Panc1 (cell line): ENCODE data around the gene REXO4. TPM values are rescaled to one million over a fixed set of nuclear protein-coding genes. Genes with fewer than 3 reads are reported as not detected.
A peak's percentile ranks its signal among the peaks of the same experiment; 100 is the strongest.

ENCODE experiments used
- ATAC-seq: fragments of 200-7000 bp; cut with Tn5 transposase; 2 replicates; pipeline ENCODE4 v1.9.1; 2020; ENCODE audit warnings: mild to moderate bottlenecking, moderate library complexity
- BruUV-seq: library from RNA; stranded (reverse); fragments of 400-500 nt; replicated peaks from 2 replicates; lab custom pipeline; 2021; lab: Mats Ljungman, UMichigan
- CTCF ChIA-PET: fragments of 300-600 bp; sonication (Branson Sonifier 250); formaldehyde crosslinking; loops from one replicate; lab custom pipeline; 2022; ENCODE audit warnings: antibody characterized with exemption; lab: Charles Lee
- POLR2A ChIA-PET: fragments of 300-600 bp; sonication (Branson Sonifier 250); formaldehyde crosslinking; loops from one replicate; lab custom pipeline; 2022; ENCODE audit warnings: antibody characterized with exemption; lab: Charles Lee
- DNase-seq: peaks from one replicate; pipeline ENCODE4 v3.0.0-alpha.2; 2010; ENCODE audit warnings: low read depth, low spot score
- H3K27ac ChIP-seq: 2 replicates; pipeline ENCODE4 v1.5.1; 2011; ENCODE audit warnings: mild to moderate bottlenecking, low read length, inconsistent platforms
- H3K27me3 ChIP-seq: fragments of 200-500 bp; sonication (Bioruptor generic); 2 replicates; pipeline ENCODE4 v1.6.0; 2014; ENCODE audit warnings: low read length, inconsistent platforms; ENCODE audit not compliant: control insufficient read depth, insufficient read depth
- H3K36me3 ChIP-seq: fragments of 200-500 bp; sonication (Bioruptor generic); 2 replicates; pipeline ENCODE4 v1.5.1; 2014; ENCODE audit warnings: inconsistent platforms, mild to moderate bottlenecking, low read length, moderate library complexity; ENCODE audit not compliant: control insufficient read depth, insufficient read depth
- H3K4me1 ChIP-seq: 2 replicates; pipeline ENCODE4 v1.5.1; 2011; ENCODE audit warnings: inconsistent platforms, mild to moderate bottlenecking, low read length, moderate library complexity; ENCODE audit not compliant: control insufficient read depth, insufficient read depth
- H3K4me3 ChIP-seq, 2 experiments: 2 replicates each; pipeline ENCODE4 v1.5.1; 2011 to 2012; ENCODE audit warnings: low read depth in 2 of 2, low read length in 2 of 2, mild to moderate bottlenecking in 2 of 2, inconsistent platforms in 1 of 2, moderate library complexity in 1 of 2
- H3K9me3 ChIP-seq: fragments of 200-500 bp; sonication (Bioruptor generic); 2 replicates; pipeline ENCODE4 v1.5.1; 2014; ENCODE audit warnings: low read depth, mild to moderate bottlenecking, inconsistent platforms, low read length, moderate library complexity; ENCODE audit not compliant: control insufficient read depth, insufficient read depth
- POLR2AphosphoS5 ChIP-seq: IDR thresholded peaks from 2 replicates; pipeline ENCODE4 v1.6.1; 2012; ENCODE audit warnings: mild to moderate bottlenecking, low read depth, low read length, moderate library complexity
- SIN3A ChIP-seq: IDR thresholded peaks from 2 replicates; pipeline ENCODE4 v1.6.1; 2012; ENCODE audit warnings: low read depth, mild to moderate bottlenecking, low read length, moderate library complexity, borderline replicate concordance; ENCODE audit not compliant: insufficient read depth
- TCF7L2 ChIP-seq: IDR thresholded peaks from 2 replicates; pipeline ENCODE4 v1.6.1; 2011; ENCODE audit warnings: mild to moderate bottlenecking, low read depth, low read length, inconsistent platforms
- in situ Hi-C: cut with HindIII; loops from 2 replicates; pipeline ENCODE4 v1.10.0; 2016; ENCODE audit warnings: low sequenced_read_pairs, low pct_unique_long_range_greater_than_20kb
- intact Hi-C: fragments of 100-400 bp; cut with micrococcal nuclease; formaldehyde crosslinking; loops from one replicate; pipeline ENCODE4 v1.10.0; 2022; ENCODE audit not compliant: unreplicated experiment
- total RNA-seq: library from RNA; stranded (reverse); gene quantifications from one replicate; pipeline ENCODE4 v1.2.1, GENCODE V29; 2021; ENCODE audit not compliant: unreplicated experiment
- TF ChIP-seq, protein P1 (sequence below), 2 experiments: IDR thresholded peaks; 2 replicates each; pipeline ENCODE4 v1.6.1; 2011 to 2012; ENCODE audit warnings: low read depth in 2 of 2, control low read depth in 1 of 2, low read length in 1 of 2, mild to moderate bottlenecking in 1 of 2, moderate library complexity in 1 of 2; ENCODE audit not compliant: insufficient read depth in 1 of 2
- TF ChIP-seq, protein P2 (sequence below): fragments of 450-650 bp; IDR thresholded peaks from 2 replicates; pipeline ENCODE4 v1.5.1; 2017; ENCODE audit warnings: mild to moderate bottlenecking

Gene REXO4
- total RNA-seq, 1 experiment from 2014 or later = 19.9 TPM

DNA sequence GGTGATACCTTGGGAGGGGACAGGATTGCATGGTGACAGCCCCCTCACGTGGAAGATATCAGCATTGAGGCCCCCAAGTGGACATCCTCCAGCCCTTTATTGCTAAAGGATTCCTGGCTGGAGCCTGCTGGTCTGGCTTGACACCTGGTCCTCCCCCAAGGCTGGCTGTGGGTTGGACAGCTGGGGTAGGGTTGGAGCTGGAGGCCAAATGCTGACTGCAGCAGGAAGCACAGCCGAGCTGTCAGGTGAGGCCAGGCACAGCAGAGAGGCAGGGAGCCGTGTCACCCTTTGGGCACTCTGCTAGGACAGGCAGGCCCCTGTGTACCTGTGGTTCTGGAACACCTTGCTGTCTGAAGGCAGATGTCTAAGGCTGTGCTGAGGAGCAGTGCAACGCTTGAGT, 44.2 kb upstream of the REXO4 start:
- no peak for ATAC-seq
- POLR2A ChIA-PET = no interaction called here
- no TSS peak for BruUV-seq
- CTCF ChIA-PET = no interaction called here
- Histone ChIP-seq H3K4me3 (no peak overlapping the region), H3K27ac (no peak overlapping the region), H3K27me3 (no peaks in the 10 kb centered on the region), H3K9me3 (no peaks in the 10 kb centered on the region), H3K36me3 (no peaks in the 10 kb centered on the region), H3K4me1 (peaks cover 19% of the 10 kb centered on the region)
- no peak for DNase-seq
- in situ Hi-C loops (no loop called here), intact Hi-C loops (no loop called here)
- TF ChIP-seq TCF7L2 = no peak
- no peak for TF ChIP-seq SIN3A
- TF ChIP-seq POLR2AphosphoS5 = no peak
- TF ChIP-seq, protein P1, sequence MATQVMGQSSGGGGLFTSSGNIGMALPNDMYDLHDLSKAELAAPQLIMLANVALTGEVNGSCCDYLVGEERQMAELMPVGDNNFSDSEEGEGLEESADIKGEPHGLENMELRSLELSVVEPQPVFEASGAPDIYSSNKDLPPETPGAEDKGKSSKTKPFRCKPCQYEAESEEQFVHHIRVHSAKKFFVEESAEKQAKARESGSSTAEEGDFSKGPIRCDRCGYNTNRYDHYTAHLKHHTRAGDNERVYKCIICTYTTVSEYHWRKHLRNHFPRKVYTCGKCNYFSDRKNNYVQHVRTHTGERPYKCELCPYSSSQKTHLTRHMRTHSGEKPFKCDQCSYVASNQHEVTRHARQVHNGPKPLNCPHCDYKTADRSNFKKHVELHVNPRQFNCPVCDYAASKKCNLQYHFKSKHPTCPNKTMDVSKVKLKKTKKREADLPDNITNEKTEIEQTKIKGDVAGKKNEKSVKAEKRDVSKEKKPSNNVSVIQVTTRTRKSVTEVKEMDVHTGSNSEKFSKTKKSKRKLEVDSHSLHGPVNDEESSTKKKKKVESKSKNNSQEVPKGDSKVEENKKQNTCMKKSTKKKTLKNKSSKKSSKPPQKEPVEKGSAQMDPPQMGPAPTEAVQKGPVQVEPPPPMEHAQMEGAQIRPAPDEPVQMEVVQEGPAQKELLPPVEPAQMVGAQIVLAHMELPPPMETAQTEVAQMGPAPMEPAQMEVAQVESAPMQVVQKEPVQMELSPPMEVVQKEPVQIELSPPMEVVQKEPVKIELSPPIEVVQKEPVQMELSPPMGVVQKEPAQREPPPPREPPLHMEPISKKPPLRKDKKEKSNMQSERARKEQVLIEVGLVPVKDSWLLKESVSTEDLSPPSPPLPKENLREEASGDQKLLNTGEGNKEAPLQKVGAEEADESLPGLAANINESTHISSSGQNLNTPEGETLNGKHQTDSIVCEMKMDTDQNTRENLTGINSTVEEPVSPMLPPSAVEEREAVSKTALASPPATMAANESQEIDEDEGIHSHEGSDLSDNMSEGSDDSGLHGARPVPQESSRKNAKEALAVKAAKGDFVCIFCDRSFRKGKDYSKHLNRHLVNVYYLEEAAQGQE (IDR thresholded peaks at IDR 0.05; ENCODE audit: insufficient read depth in 1 of 2, low read depth in 2 of 2, low read length in 1 of 2) = no peak
- TF ChIP-seq, protein P2, sequence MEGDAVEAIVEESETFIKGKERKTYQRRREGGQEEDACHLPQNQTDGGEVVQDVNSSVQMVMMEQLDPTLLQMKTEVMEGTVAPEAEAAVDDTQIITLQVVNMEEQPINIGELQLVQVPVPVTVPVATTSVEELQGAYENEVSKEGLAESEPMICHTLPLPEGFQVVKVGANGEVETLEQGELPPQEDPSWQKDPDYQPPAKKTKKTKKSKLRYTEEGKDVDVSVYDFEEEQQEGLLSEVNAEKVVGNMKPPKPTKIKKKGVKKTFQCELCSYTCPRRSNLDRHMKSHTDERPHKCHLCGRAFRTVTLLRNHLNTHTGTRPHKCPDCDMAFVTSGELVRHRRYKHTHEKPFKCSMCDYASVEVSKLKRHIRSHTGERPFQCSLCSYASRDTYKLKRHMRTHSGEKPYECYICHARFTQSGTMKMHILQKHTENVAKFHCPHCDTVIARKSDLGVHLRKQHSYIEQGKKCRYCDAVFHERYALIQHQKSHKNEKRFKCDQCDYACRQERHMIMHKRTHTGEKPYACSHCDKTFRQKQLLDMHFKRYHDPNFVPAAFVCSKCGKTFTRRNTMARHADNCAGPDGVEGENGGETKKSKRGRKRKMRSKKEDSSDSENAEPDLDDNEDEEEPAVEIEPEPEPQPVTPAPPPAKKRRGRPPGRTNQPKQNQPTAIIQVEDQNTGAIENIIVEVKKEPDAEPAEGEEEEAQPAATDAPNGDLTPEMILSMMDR = no peak

DNA sequence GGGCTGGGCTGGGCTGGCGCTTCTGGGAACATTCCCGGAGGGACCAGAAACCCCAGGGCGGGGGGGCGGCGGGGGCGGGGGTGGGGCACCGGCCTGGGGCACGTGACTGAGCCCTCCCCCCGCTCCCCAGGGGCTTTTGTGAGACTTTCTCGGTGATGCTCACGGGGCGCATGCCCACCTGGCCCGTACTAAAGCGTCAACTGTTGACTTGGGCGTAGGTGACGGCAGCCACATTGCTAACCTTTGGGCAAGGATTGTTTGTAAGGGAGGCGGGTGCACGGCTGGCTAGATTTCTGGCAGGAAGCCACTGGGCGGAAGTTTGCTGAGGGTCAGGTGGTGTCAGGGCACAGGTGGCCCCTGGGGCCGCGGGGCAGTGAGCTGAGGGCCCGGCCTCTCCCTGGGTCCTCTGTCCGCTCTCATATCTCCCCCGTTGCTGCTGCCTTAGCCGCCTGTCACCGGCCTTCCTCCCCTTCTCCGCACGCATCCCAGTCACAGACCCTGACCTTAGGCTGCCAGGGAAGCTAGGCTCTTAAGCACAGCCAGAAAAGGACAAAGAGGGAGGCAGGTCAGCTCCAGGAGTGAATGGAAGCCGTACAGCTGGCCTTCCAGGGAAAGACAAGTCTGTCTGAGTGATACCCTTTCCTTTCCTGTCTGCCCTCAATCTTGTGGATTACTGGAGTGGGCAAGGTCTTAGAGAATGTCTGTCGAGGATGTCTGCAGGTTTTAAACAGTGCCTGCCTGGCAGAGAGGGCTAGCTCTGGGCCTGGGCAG, 42.8 kb upstream of the REXO4 start:
- in situ Hi-C loops (no loop called here), intact Hi-C loops (no loop called here)
- H3K9me3 ChIP-seq = no peaks in the 10 kb centered on the region
- ChIA-PET POLR2A (no interaction called here), CTCF (no interaction called here)
- H3K27ac ChIP-seq = peak overlapping the region; percentile 85
- peak overlapping the region; percentile 64 for H3K4me3 ChIP-seq
- ATAC-seq = peak; percentile 7; the same call in 1 of the 2 replicates
- H3K36me3 ChIP-seq = no peaks in the 10 kb centered on the region
- H3K4me1 ChIP-seq = peaks cover 19% of the 10 kb centered on the region
- no peak for DNase-seq
- TF ChIP-seq, protein P2 = no peak
- TF ChIP-seq, protein P1 (IDR thresholded peaks at IDR 0.05; ENCODE audit: insufficient read depth in 1 of 2, low read depth in 2 of 2, low read length in 1 of 2) = no peak
- TF ChIP-seq POLR2AphosphoS5 = no peak
- TF ChIP-seq TCF7L2 = no peak
- TF ChIP-seq SIN3A = no peak
- TSS peak; percentile 66 for BruUV-seq
- no peaks in the 10 kb centered on the region for H3K27me3 ChIP-seq
